HG02981 (cell line): ENCODE measurements around the gene HAO1.

Experiments used
- ATAC-seq: cut with Tn5 transposase; IDR thresholded peaks from one replicate; pipeline ENCODE4 v1.9.1; 2021; ENCODE audit warnings: mild to moderate bottlenecking, moderate library complexity; ENCODE audit not compliant: unreplicated experiment

The HAO1 gene

GRCh38 chr20:7930343-7930742, 9.9 kb downstream of the HAO1 start:
- no peak for ATAC-seq

- no peak for ATAC-seq
Measured at GRCh38 chr20:7926767-7927166, 13.5 kb downstream of the HAO1 start.

GRCh38 chr20:7926323-7926722, 13.9 kb downstream of the HAO1 start:
- no peak for ATAC-seq

GRCh38 chr20:7924692-7925091, 15.6 kb downstream of the HAO1 start:
- ATAC-seq, result no peak

- ATAC-seq, result no peak
Measured at GRCh38 chr20:7916648-7917047, 23.6 kb downstream of the HAO1 start.

GRCh38 chr20:7912551-7912950, 27.7 kb downstream of the HAO1 start:
- ATAC-seq, result no peak

- no peak for ATAC-seq
Measured at GRCh38 chr20:7911586-7912330, 28.5 kb downstream of the HAO1 start.

- no peak for ATAC-seq
Measured at GRCh38 chr20:7908905-7909304, 31.4 kb downstream of the HAO1 start.

GRCh38 chr20:7903429-7903828, 36.8 kb downstream of the HAO1 start:
- no peak for ATAC-seq

GRCh38 chr20:7902879-7903278, 37.4 kb downstream of the HAO1 start:
- ATAC-seq, result no peak

- ATAC-seq, result no peak
Measured at GRCh38 chr20:7897781-7898364, 42.4 kb downstream of the HAO1 start.

GRCh38 chr20:7893014-7893730, 47.1 kb downstream of the HAO1 start:
- no peak for ATAC-seq

- no peak for ATAC-seq
Measured at GRCh38 chr20:7891705-7892104, 48.6 kb downstream of the HAO1 start.

GRCh38 chr20:7889736-7890135, 50.5 kb downstream of the HAO1 start:
- ATAC-seq, result no peak

GRCh38 chr20:7883741-7884140, 56.5 kb downstream of the HAO1 start:
- ATAC-seq, result no peak

- ATAC-seq, result no peak
Measured at GRCh38 chr20:7883309-7883708, 56.9 kb downstream of the HAO1 start.

- no peak for ATAC-seq
Measured at GRCh38 chr20:7882076-7882475, 58.2 kb downstream of the HAO1 start.

- ATAC-seq, result no peak
Measured at GRCh38 chr20:7881551-7881950, 58.7 kb downstream of the HAO1 start.

- ATAC-seq, result peak; percentile 85
Measured at GRCh38 chr20:7879883-7880282, 60.4 kb downstream of the HAO1 start.

GRCh38 chr20:7868108-7868507, 72.2 kb downstream of the HAO1 start:
- no peak for ATAC-seq

- ATAC-seq, result no peak
Measured at GRCh38 chr20:7866285-7866684, 74.0 kb downstream of the HAO1 start.

- no peak for ATAC-seq
Measured at GRCh38 chr20:7859356-7859802, 80.9 kb downstream of the HAO1 start.
